Activated T-cell treated with anti-CD3 and anti-CD28 coated beads, Interleukin-2, amount 50 U/mL, for 72 hours (primary cell): ENCODE results near the gene SRI. TPM values are rescaled to one million over a fixed set of nuclear protein-coding genes. Genes with fewer than 3 reads are reported as not detected.

Experiments
- ATAC-seq, 2 donors: fragments of 150-1000 bp; cut with Tn5 transposase; replicated peaks in 1 of 2; 2 replicates each; pipeline ENCODE4 v1.10.0; 2021; ENCODE audit warnings: moderate library complexity in 2 of 2, mild to moderate bottlenecking in 1 of 2
- DNase-seq, 2 donors: peaks; one replicate each; pipeline ENCODE4 v3.0.0; 2021 to 2022; ENCODE audit warnings: mixed read lengths in 1 of 2
- H3K27ac Mint-ChIP-seq: one replicate; pipeline ENCODE4 v1.8.0; 2022; ENCODE audit warnings: mild to moderate bottlenecking, moderate library complexity, mixed read lengths
- H3K27me3 Mint-ChIP-seq: one replicate; pipeline ENCODE4 v1.8.0; 2022; ENCODE audit warnings: low read depth, mixed read lengths
- H3K36me3 Mint-ChIP-seq, 2 donors: one replicate each; pipeline ENCODE4 v1.8.0; 2022; ENCODE audit warnings: mixed read lengths in 2 of 2, mild to moderate bottlenecking in 1 of 2; ENCODE audit not compliant: insufficient read depth in 2 of 2
- H3K4me1 Mint-ChIP-seq: one replicate; pipeline ENCODE4 v1.8.0; 2022; ENCODE audit warnings: low read depth, mixed read lengths
- H3K4me3 Mint-ChIP-seq, 2 donors: one replicate each; pipeline ENCODE4 v1.8.0; 2022; ENCODE audit warnings: mild to moderate bottlenecking in 2 of 2, mixed read lengths in 2 of 2, moderate library complexity in 2 of 2
- H3K9me3 Mint-ChIP-seq, 2 donors: one replicate each; pipeline ENCODE4 v1.8.0; 2022; ENCODE audit warnings: mixed read lengths in 2 of 2
- total RNA-seq, 2 donors: library from RNA; stranded (reverse); gene quantifications; one replicate each; pipeline ENCODE4 v1.2.3, GENCODE V29; 2022

SRI gene
- total RNA-seq, 2 donors from 2014 or later = 105 to 132 TPM

- no peaks in the 10 kb centered on the region for H3K9me3 Mint-ChIP-seq
- DNase-seq = no peak
- no peak for ATAC-seq
- no peak overlapping the region for H3K4me3 Mint-ChIP-seq
- no peak overlapping the region for H3K27ac Mint-ChIP-seq
- no peaks in the 10 kb centered on the region for H3K36me3 Mint-ChIP-seq
- peaks cover 24% of the 10 kb centered on the region for H3K27me3 Mint-ChIP-seq
- no peaks in the 10 kb centered on the region for H3K4me1 Mint-ChIP-seq
Measured at GRCh38 chr7:88244258-88244657, 24.4 kb upstream of the SRI start.

- Mint-ChIP-seq H3K4me1 (no peaks in the 10 kb centered on the region), H3K9me3 (no peaks in the 10 kb centered on the region), H3K27me3 (peaks cover 24% of the 10 kb centered on the region), H3K4me3 (no peak overlapping the region), H3K36me3 (no peaks in the 10 kb centered on the region), H3K27ac (peak overlapping the region; percentile 1)
- ATAC-seq (peak in 1 of 2 donors; percentile 28), DNase-seq (no peak)
Measured at GRCh38 chr7:88243345-88243909, 23.6 kb upstream of the SRI start.

GRCh38 chr7:88239852-88240251, 20.0 kb upstream of the SRI start:
- no peak overlapping the region for H3K27ac Mint-ChIP-seq
- no peak for DNase-seq
- no peak for ATAC-seq
- peaks cover 4% of the 10 kb centered on the region for H3K27me3 Mint-ChIP-seq
- H3K4me3 Mint-ChIP-seq = no peak overlapping the region
- no peaks in the 10 kb centered on the region for H3K9me3 Mint-ChIP-seq
- H3K36me3 Mint-ChIP-seq = no peaks in the 10 kb centered on the region
- H3K4me1 Mint-ChIP-seq = no peaks in the 10 kb centered on the region

DNA sequence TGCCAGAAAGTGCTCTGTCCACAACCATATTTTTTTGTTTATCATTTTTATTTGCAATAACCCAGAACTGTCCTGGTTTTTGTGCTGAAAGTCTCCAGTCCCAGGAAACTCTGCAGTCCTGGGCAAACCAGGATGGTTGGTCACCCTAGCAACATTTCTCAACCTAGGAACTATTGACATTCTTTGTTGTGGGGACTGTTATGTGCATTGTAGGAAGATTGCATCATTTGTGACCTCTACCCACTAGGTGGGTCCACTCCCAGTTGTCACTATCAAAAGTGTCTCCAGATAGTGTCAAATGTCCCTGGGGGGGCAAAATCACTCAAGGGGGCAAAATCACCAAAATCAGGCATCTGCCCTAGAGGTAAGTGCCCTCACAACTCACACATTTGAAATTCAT, 14.0 kb upstream of the SRI start:
- peaks cover 14% of the 10 kb centered on the region for H3K27me3 Mint-ChIP-seq
- H3K9me3 Mint-ChIP-seq = no peaks in the 10 kb centered on the region
- ATAC-seq (no peak), DNase-seq (no peak)
- H3K4me1 Mint-ChIP-seq = no peaks in the 10 kb centered on the region
- H3K4me3 Mint-ChIP-seq = no peak overlapping the region
- no peaks in the 10 kb centered on the region for H3K36me3 Mint-ChIP-seq
- no peak overlapping the region for H3K27ac Mint-ChIP-seq

GRCh38 chr7:88230646-88231045, 10.8 kb upstream of the SRI start:
- no peaks in the 10 kb centered on the region for H3K4me1 Mint-ChIP-seq
- H3K27me3 Mint-ChIP-seq = peaks cover 22% of the 10 kb centered on the region
- H3K4me3 Mint-ChIP-seq = no peak overlapping the region
- H3K27ac Mint-ChIP-seq = no peak overlapping the region
- DNase-seq (no peak), ATAC-seq (no peak)
- peaks cover 0 to 7% of the 10 kb centered on the region in 2 donors for H3K36me3 Mint-ChIP-seq
- peaks cover 0 to 2% of the 10 kb centered on the region in 2 donors for H3K9me3 Mint-ChIP-seq

- Mint-ChIP-seq H3K27ac (no peak overlapping the region), H3K9me3 (peaks cover 0 to 2% of the 10 kb centered on the region in 2 donors), H3K27me3 (peaks cover 22% of the 10 kb centered on the region), H3K36me3 (peaks cover 0 to 7% of the 10 kb centered on the region in 2 donors), H3K4me3 (no peak overlapping the region), H3K4me1 (no peaks in the 10 kb centered on the region)
- DNase-seq = no peak
- ATAC-seq = no peak
Measured at GRCh38 chr7:88229302-88229995, 9.6 kb upstream of the SRI start.

DNA sequence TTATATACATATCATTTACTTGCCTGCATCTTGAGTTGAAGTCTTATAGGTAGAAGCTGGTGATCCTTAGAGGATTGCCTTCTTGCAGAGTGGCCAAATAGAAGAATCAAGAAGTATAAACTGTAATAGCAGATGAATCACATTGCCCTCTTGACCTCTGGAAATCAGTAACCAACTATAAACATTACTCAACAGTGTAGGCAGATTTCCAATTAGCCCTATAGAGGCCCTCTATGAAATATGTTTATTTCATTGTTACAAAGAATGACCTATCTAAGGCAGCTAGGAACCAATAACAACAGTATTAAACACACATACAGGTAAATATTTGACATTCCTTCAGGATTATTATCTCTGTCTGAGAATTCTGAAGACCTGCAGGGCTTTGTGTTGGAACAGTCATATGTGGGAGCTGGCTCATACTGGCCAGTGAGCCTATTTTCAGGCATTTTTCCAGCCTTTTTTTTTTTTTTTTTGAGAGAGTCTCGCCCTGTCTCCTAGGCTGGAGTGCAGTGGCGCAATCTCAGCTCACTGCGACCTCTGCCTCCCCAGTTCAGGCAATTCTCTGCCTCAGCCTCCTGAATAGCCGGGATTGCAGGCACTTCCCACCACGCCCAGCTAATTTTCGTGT, 7.2 kb upstream of the SRI start:
- peaks cover 0 to 7% of the 10 kb centered on the region in 2 donors for H3K36me3 Mint-ChIP-seq
- H3K9me3 Mint-ChIP-seq = peaks cover 0 to 2% of the 10 kb centered on the region in 2 donors
- no peak overlapping the region for H3K27ac Mint-ChIP-seq
- peaks cover 22% of the 10 kb centered on the region for H3K27me3 Mint-ChIP-seq
- no peaks in the 10 kb centered on the region for H3K4me1 Mint-ChIP-seq
- no peak overlapping the region for H3K4me3 Mint-ChIP-seq
- DNase-seq = no peak
- ATAC-seq = no peak

DNA sequence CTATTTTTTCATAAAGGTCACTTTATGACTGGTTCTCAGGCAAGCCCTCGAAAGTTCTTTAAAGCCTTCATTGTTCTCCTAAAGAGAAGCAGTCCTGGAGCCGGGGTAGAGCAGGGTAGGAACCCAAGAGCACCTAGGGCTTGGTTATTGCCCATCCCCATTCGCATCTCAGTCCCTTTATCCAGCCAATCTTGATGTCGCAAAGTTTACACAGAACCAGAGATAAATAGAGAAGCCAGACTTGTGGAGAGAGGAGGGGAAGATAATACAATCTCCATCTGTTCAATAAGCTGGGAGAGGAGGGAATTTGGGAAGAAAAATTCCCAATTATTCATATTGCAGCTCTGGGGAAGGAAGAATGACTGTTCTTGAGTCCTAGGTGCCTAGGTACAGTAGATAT, 6.4 kb upstream of the SRI start:
- ATAC-seq (no peak), DNase-seq (no peak)
- Mint-ChIP-seq H3K27me3 (peaks cover 20% of the 10 kb centered on the region), H3K27ac (no peak overlapping the region), H3K36me3 (peaks cover 0 to 8% of the 10 kb centered on the region in 2 donors), H3K4me3 (no peak overlapping the region), H3K4me1 (peaks cover 2% of the 10 kb centered on the region), H3K9me3 (peaks cover 0 to 2% of the 10 kb centered on the region in 2 donors)

GRCh38 chr7:88224601-88225275, 4.9 kb upstream of the SRI start:
- no peak overlapping the region for H3K27ac Mint-ChIP-seq
- DNase-seq = no peak
- H3K27me3 Mint-ChIP-seq = peaks cover 11% of the 10 kb centered on the region
- H3K4me1 Mint-ChIP-seq = peaks cover 11% of the 10 kb centered on the region
- no peak for ATAC-seq
- H3K36me3 Mint-ChIP-seq = peaks cover 0 to 9% of the 10 kb centered on the region in 2 donors
- no peak overlapping the region for H3K4me3 Mint-ChIP-seq
- peaks cover 0 to 2% of the 10 kb centered on the region in 2 donors for H3K9me3 Mint-ChIP-seq

DNA sequence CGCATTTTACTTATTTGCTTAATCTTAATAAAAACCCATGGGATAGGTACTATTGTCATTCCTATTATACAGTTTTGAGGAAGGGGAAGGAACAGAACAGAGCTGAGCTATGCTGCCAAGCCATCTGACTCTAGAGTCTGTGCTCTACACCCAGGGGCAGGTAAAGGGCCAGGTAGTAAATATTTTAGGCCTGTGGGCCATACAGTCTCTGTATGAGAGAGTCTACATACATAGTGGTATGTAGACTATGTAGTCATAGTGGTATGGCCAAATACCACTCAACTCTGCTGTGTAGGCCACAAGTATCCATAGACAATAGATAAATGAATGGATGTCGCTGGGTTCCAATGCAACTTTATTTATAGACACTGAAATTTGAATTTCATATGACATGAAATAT, 3.4 kb upstream of the SRI start:
- ATAC-seq (no peak), DNase-seq (no peak)
- no peaks in the 10 kb centered on the region for H3K9me3 Mint-ChIP-seq
- H3K4me1 Mint-ChIP-seq = peaks cover 21% of the 10 kb centered on the region
- H3K27me3 Mint-ChIP-seq = peaks cover 3% of the 10 kb centered on the region
- H3K4me3 Mint-ChIP-seq = no peak overlapping the region
- no peak overlapping the region for H3K27ac Mint-ChIP-seq
- peaks cover 4 to 9% of the 10 kb centered on the region in 2 donors for H3K36me3 Mint-ChIP-seq

DNA sequence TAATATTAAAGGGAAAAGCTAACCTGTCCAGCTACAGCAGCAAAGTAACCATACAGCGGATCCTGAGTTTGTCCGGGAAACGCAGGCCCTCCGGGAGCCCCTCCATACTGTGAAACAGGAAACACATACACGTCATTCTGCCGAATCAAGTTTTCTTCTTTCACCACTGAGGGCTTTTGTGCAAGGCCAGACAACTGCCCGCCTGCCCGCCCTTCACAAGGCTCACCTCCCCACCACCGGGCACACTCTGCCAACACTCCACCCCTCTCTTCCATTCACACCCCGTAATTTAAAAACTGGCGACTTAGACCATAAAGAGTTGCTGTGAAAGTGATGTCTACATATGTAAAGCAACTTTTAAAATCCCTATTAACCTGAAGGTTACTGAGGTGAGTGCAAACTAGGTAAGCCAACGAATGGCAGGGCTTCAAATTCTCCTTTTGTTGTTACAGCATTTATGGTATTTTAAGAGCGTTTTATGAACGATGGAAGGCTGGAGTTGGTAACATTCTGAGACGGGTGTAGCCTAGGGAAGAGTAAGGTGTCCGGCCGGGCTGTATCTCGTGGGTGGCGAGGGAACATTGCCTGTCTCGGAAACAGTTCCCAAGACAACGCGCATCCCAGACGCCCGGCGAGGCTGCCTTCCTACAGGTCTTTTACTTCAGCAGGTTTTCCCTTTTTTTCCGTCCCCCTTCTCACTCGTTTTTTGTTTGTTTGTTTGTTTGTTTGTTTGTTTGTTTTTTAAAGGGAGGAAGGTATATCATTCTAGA, 817 bp downstream of the SRI start:
- no peaks in the 10 kb centered on the region for H3K9me3 Mint-ChIP-seq
- no peaks in the 10 kb centered on the region for H3K27me3 Mint-ChIP-seq
- peak overlapping the region; percentile 96 for H3K4me3 Mint-ChIP-seq
- H3K36me3 Mint-ChIP-seq = peaks cover 6 to 15% of the 10 kb centered on the region in 2 donors
- peak overlapping the region; percentile 96 for H3K27ac Mint-ChIP-seq
- peak; percentile 11 to 48 for ATAC-seq
- DNase-seq = peak; percentile 38 to 45
- peaks cover 31% of the 10 kb centered on the region for H3K4me1 Mint-ChIP-seq

GRCh38 chr7:88218429-88218745, 1.5 kb downstream of the SRI start:
- peaks cover 9 to 15% of the 10 kb centered on the region in 2 donors for H3K36me3 Mint-ChIP-seq
- no peaks in the 10 kb centered on the region for H3K9me3 Mint-ChIP-seq
- ATAC-seq (no peak), DNase-seq (no peak)
- H3K4me1 Mint-ChIP-seq = peaks cover 31% of the 10 kb centered on the region
- peak overlapping the region; percentile 96 for H3K4me3 Mint-ChIP-seq
- H3K27ac Mint-ChIP-seq = peak overlapping the region; percentile 96
- no peaks in the 10 kb centered on the region for H3K27me3 Mint-ChIP-seq
